Liver (tissue), 3 donors: Measurements from ENCODE around the gene MORF4L1.

Experiments
- NR2F2 ChIP-seq: IDR thresholded peaks from 2 replicates; pipeline ENCODE4 v1.6.1; 2016; ENCODE audit warnings: antibody characterized with exemption
- TF ChIP-seq, protein P1 (sequence below): fragments of 150-350 bp; IDR thresholded peaks from 2 replicates; pipeline ENCODE4 v1.5.1; 2017; ENCODE audit warnings: improper control_type of control experiment, low read depth, low read length; ENCODE audit not compliant: missing input control
- donor health status: healthy.
- donor health status: healthy.

DNA sequence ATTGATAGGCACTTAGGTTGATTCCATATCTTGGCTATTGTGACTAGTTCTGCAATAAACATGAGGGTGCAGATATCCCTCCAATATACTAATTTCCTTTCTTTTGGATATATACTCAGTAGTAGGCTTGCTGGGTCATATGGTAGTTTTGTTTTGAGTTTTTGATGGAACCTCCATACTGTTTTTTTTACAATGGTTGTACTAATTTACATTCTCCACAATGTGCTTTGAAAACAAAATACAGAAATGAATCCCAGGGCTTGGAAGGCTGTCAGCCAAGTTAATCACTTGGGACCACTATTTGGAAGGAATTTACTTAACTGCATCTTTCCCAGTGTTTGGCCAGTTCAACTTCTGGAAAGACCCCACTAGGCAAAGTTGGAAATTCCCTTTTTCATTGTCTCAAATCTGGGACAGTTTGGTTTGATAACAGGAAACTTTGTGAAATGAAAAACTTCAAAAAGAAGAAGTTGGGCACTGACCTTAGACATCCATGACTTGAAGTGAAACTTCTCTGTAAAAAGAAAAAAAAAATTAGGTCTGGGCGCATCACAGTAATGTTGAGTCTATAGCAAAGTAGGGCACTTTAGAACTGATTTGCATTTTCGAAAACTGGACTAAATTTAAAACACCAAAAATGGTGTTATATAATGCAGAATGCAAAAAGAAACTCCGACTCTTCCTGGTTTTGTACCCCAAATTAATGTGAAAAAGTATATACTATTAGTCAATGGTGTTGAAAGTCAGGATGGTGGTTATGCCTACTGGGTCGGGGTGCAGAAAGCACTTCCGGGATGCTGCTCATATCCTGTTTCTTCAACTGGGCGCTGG, 66.2 kb downstream of the MORF4L1 start:
- no peak for TF ChIP-seq NR2F2
- TF ChIP-seq, protein P1, sequence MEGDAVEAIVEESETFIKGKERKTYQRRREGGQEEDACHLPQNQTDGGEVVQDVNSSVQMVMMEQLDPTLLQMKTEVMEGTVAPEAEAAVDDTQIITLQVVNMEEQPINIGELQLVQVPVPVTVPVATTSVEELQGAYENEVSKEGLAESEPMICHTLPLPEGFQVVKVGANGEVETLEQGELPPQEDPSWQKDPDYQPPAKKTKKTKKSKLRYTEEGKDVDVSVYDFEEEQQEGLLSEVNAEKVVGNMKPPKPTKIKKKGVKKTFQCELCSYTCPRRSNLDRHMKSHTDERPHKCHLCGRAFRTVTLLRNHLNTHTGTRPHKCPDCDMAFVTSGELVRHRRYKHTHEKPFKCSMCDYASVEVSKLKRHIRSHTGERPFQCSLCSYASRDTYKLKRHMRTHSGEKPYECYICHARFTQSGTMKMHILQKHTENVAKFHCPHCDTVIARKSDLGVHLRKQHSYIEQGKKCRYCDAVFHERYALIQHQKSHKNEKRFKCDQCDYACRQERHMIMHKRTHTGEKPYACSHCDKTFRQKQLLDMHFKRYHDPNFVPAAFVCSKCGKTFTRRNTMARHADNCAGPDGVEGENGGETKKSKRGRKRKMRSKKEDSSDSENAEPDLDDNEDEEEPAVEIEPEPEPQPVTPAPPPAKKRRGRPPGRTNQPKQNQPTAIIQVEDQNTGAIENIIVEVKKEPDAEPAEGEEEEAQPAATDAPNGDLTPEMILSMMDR, result no peak
